IMR-90 (cell line): ENCODE results near the gene GCK. TPM values are rescaled to one million over a fixed set of nuclear protein-coding genes. Genes with fewer than 3 reads are reported as not detected.

Experiments
- ATAC-seq: fragments of 200-7000 bp; cut with Tn5 transposase; 2 replicates; pipeline ENCODE4 v1.9.1; 2020; ENCODE audit warnings: low read depth, mild to moderate bottlenecking, moderate library complexity
- BruUV-seq: library from RNA; stranded (reverse); fragments of 400-500 nt; replicated peaks from 2 replicates; lab custom pipeline; 2021; lab: Mats Ljungman, UMichigan
- CTCF ChIA-PET: fragments of 300-600 bp; formaldehyde crosslinking; extraction: SDS; loops from one replicate; lab custom pipeline; 2021; ENCODE audit warnings: antibody characterized with exemption; lab: Yijun Ruan, JAX
- POLR2A ChIA-PET: fragments of 300-600 bp; sonication (Branson Sonifier 250); formaldehyde crosslinking; loops from one replicate; lab custom pipeline; 2022; ENCODE audit warnings: antibody characterized with exemption; ENCODE audit not compliant: unreplicated experiment; lab: Charles Lee
- DNase-seq: peaks from one replicate; pipeline ENCODE4 v3.0.0; 2013
- H2AFZ ChIP-seq: replicated peaks from 2 replicates; pipeline ENCODE3; 2013; ENCODE audit warnings: low read length, mild to moderate bottlenecking; ENCODE audit not compliant: poor library complexity
- H2AK5ac ChIP-seq: 2 replicates; pipeline ENCODE4 v1.6.1; 2013; ENCODE audit warnings: low read depth, low read length, inconsistent platforms
- H2AK9ac ChIP-seq: replicated peaks from 2 replicates; pipeline ENCODE3; 2013; ENCODE audit warnings: mild to moderate bottlenecking, low read depth, low read length, moderate library complexity; ENCODE audit not compliant: poor library complexity
- H2BK120ac ChIP-seq: 2 replicates; pipeline ENCODE4 v1.6.1; 2013; ENCODE audit warnings: low read depth, low read length, inconsistent platforms
- H2BK15ac ChIP-seq: 3 replicates; pipeline ENCODE4 v1.6.1; 2013; ENCODE audit warnings: low read depth, low read length, inconsistent platforms
- H2BK20ac ChIP-seq: 2 replicates; pipeline ENCODE4 v1.6.1; 2013; ENCODE audit warnings: low read depth, mild to moderate bottlenecking, inconsistent platforms, low read length, moderate library complexity
- H2BK5ac ChIP-seq: 2 replicates; pipeline ENCODE4 v1.6.1; 2013; ENCODE audit warnings: mild to moderate bottlenecking, low read depth, low read length, inconsistent platforms; ENCODE audit not compliant: poor library complexity, severe bottlenecking
- H3K14ac ChIP-seq: replicated peaks from 2 replicates; pipeline ENCODE4 v1.6.1; 2013; ENCODE audit warnings: low read depth, low read length, inconsistent platforms
- H3K18ac ChIP-seq: 2 replicates; pipeline ENCODE4 v1.6.1; 2013; ENCODE audit warnings: low read depth, low read length, control low read depth
- H3K23ac ChIP-seq: 2 replicates; pipeline ENCODE4 v1.6.1; 2013; ENCODE audit warnings: low read depth, low read length, inconsistent platforms
- H3K27ac ChIP-seq: 2 replicates; pipeline ENCODE4 v1.5.1; 2013; ENCODE audit warnings: mild to moderate bottlenecking, control low read depth, low read length; ENCODE audit not compliant: insufficient read depth
- H3K27me3 ChIP-seq: 2 replicates; pipeline ENCODE4 v1.6.1; 2013; ENCODE audit warnings: low read length; ENCODE audit not compliant: control insufficient read depth, insufficient read depth
- H3K36me3 ChIP-seq: 2 replicates; pipeline ENCODE4 v1.6.1; 2013; ENCODE audit warnings: low read length, mixed read lengths; ENCODE audit not compliant: control insufficient read depth, insufficient read depth
- H3K4ac ChIP-seq: 2 replicates; pipeline ENCODE4 v1.6.1; 2013; ENCODE audit warnings: low read depth, low read length, inconsistent platforms
- H3K4me1 ChIP-seq: 2 replicates; pipeline ENCODE4 v1.6.1; 2013; ENCODE audit warnings: low read length, mixed read lengths; ENCODE audit not compliant: control insufficient read depth, insufficient read depth
- H3K4me2 ChIP-seq: 2 replicates; pipeline ENCODE4 v1.6.1; 2013; ENCODE audit warnings: low read depth, mild to moderate bottlenecking, control low read depth, low read length, moderate library complexity
- H3K4me3 ChIP-seq: 2 replicates; pipeline ENCODE4 v1.5.1; 2013; ENCODE audit warnings: low read depth, mild to moderate bottlenecking, control low read depth, low read length, moderate library complexity; ENCODE audit not compliant: insufficient read depth
- H3K56ac ChIP-seq: 2 replicates; pipeline ENCODE4 v1.6.1; 2013; ENCODE audit warnings: low read length, inconsistent platforms; ENCODE audit not compliant: insufficient read depth; ENCODE audit errors: extremely low read depth
- H3K79me1 ChIP-seq, 2 experiments: 2 replicates each; pipeline ENCODE4 v1.6.1; 2013; ENCODE audit warnings: low read length in 2 of 2, inconsistent platforms in 1 of 2, low read depth in 1 of 2
- H3K9ac ChIP-seq: 2 replicates; pipeline ENCODE4 v1.6.1; 2013; ENCODE audit warnings: low read depth, low read length, control low read depth
- H3K9me1 ChIP-seq: 2 replicates; pipeline ENCODE4 v1.6.1; 2013; ENCODE audit warnings: low read length, inconsistent platforms; ENCODE audit not compliant: insufficient read depth
- H3K9me3 ChIP-seq: 2 replicates; pipeline ENCODE4 v1.6.1; 2013; ENCODE audit warnings: low read length; ENCODE audit not compliant: control insufficient read depth, insufficient read depth
- H4K20me1 ChIP-seq: 2 replicates; pipeline ENCODE4 v1.6.1; 2013; ENCODE audit warnings: low read length, inconsistent platforms; ENCODE audit not compliant: insufficient read depth
- H4K5ac ChIP-seq: 2 replicates; pipeline ENCODE4 v1.6.1; 2013; ENCODE audit warnings: mild to moderate bottlenecking, low read depth, low read length, control low read depth
- H4K8ac ChIP-seq, 2 experiments: 2 replicates each; pipeline ENCODE4 v1.6.1; 2013; ENCODE audit warnings: low read depth in 2 of 2, low read length in 2 of 2, control low read depth in 1 of 2, inconsistent platforms in 1 of 2
- H4K91ac ChIP-seq: 2 replicates; pipeline ENCODE4 v1.6.1; 2013; ENCODE audit warnings: low read depth, low read length, inconsistent platforms; ENCODE audit not compliant: insufficient read depth
- BHLHE40 ChIP-seq: fragments of 150-350 bp; IDR thresholded peaks from 2 replicates; pipeline ENCODE4 v1.6.1; 2016; ENCODE audit warnings: mild to moderate bottlenecking, low read depth, low read length
- CEBPB ChIP-seq: IDR thresholded peaks from 2 replicates; pipeline ENCODE4 v1.6.1; 2012; ENCODE audit warnings: low read depth, low read length, improper control_type of control experiment
- CHD1 ChIP-seq: IDR thresholded peaks from 2 replicates; pipeline ENCODE4 v1.6.1; 2012; ENCODE audit warnings: low read depth, low read length, improper control_type of control experiment
- ELK1 ChIP-seq: fragments of 150-350 bp; IDR thresholded peaks from 2 replicates; pipeline ENCODE4 v1.6.1; 2016; ENCODE audit warnings: low read depth, mild to moderate bottlenecking, low read length, moderate library complexity, borderline replicate concordance
- FOS ChIP-seq: fragments of 150-350 bp; IDR thresholded peaks from 2 replicates; pipeline ENCODE4 v1.6.1; 2016; ENCODE audit warnings: low read depth, low read length
- MAFK ChIP-seq: IDR thresholded peaks from 2 replicates; pipeline ENCODE4 v1.6.1; 2012; ENCODE audit warnings: low read depth, low read length, improper control_type of control experiment
- MAZ ChIP-seq: IDR thresholded peaks from 2 replicates; pipeline ENCODE4 v1.6.1; 2012; ENCODE audit warnings: low read depth, mild to moderate bottlenecking, low read length, improper control_type of control experiment, moderate library complexity, borderline replicate concordance
- MXI1 ChIP-seq: IDR thresholded peaks from 2 replicates; pipeline ENCODE4 v1.6.1; 2012; ENCODE audit warnings: low read depth, mild to moderate bottlenecking, low read length, moderate library complexity, borderline replicate concordance
- NFE2L2 ChIP-seq: fragments of 150-350 bp; IDR thresholded peaks from 2 replicates; pipeline ENCODE4 v1.6.1; 2016; ENCODE audit warnings: low read depth, mild to moderate bottlenecking, low read length
- RAD21 ChIP-seq: IDR thresholded peaks from 2 replicates; pipeline ENCODE4 v1.6.1; 2012; ENCODE audit warnings: low read length, improper control_type of control experiment
- RCOR1 ChIP-seq: IDR thresholded peaks from 2 replicates; pipeline ENCODE4 v1.6.1; 2012; ENCODE audit warnings: mild to moderate bottlenecking, low read length, improper control_type of control experiment; ENCODE audit not compliant: insufficient replicate concordance
- SMC3 ChIP-seq: fragments of 150-350 bp; IDR thresholded peaks from 2 replicates; pipeline ENCODE4 v1.6.1; 2016; ENCODE audit warnings: low read depth, mild to moderate bottlenecking, antibody characterized with exemption, low read length, moderate library complexity
- USF2 ChIP-seq: fragments of 150-350 bp; IDR thresholded peaks from 2 replicates; pipeline ENCODE4 v1.6.1; 2017; ENCODE audit warnings: mild to moderate bottlenecking, antibody characterized with exemption, low read length, low read depth
- WGBS, 2 experiments: methylation state at CpG; one replicate each; pipeline versions ENCODE4 v1.1.5 to v1.1.7; 2013; ENCODE audit warnings: missing lambda C conversion rate in 2 of 2; ENCODE audit not compliant: insufficient read length in 1 of 2; ENCODE audit errors: extremely low coverage in 2 of 2; 5-methylcytosine and 5-hydroxymethylcytosine counted together
- dilution Hi-C: fragments of 300-500 bp; cut with HindIII; formaldehyde crosslinking; loops from one replicate; pipeline ENCODE4 v1.14.3; 2018; ENCODE audit warnings: low sequenced_read_pairs; ENCODE audit not compliant: unreplicated experiment
- in situ Hi-C: fragments of 300-500 bp; cut with MboI; formaldehyde crosslinking; loops from 3 replicates; pipeline ENCODE4 v1.14.3; 2019; ENCODE audit warnings: low sequenced_read_pairs, inconsistent platforms, mixed read lengths
- intact Hi-C: fragments of 100-400 bp; cut with micrococcal nuclease; formaldehyde crosslinking; loops from 2 replicates; pipeline ENCODE4 v1.10.0; 2022
- polyA plus RNA-seq, 3 experiments: library from polyadenylated mRNA; depleted of rRNA; stranded (reverse); fragments of >200 nt; gene quantifications; 2 replicates each; pipeline ENCODE4 v1.2.3, GENCODE V29; 2012; ENCODE audit warnings: low replicate concordance in 1 of 3
- total RNA-seq: library from RNA; depleted of rRNA; stranded (reverse); fragments of >200 nt; gene quantifications from 2 replicates; pipeline ENCODE4 v1.2.3, GENCODE V29; 2012

The GCK gene
- total and polyA plus RNA-seq, 2 of the 4 experiments (the other 2 are of a cell fraction) = 0.14 to 0.18 TPM

- H3K14ac ChIP-seq = no peak overlapping the region
- no peak overlapping the region for H2AFZ ChIP-seq
- no TSS peak for BruUV-seq
- in situ Hi-C loops (no loop called here), dilution Hi-C loops (no loop called here), intact Hi-C loops (no loop called here)
- no peak overlapping the region for H3K4ac ChIP-seq
- H3K79me1 ChIP-seq = no peaks in the 10 kb centered on the region
- no peaks in the 10 kb centered on the region; the same call in 1 of the 2 replicates for H3K27me3 ChIP-seq
- H2BK15ac ChIP-seq = no peak overlapping the region
- WGBS, 2 experiments = no CpG with 5 or more reads among the region's 2 CpGs
- no peaks in the 10 kb centered on the region for H3K36me3 ChIP-seq
- CTCF ChIA-PET = no interaction called here
- no peak overlapping the region for H4K91ac ChIP-seq
- H3K4me2 ChIP-seq = no peak overlapping the region
- no peak for TF ChIP-seq CEBPB
- no peak for TF ChIP-seq MXI1
- TF ChIP-seq ELK1 = no peak
- TF ChIP-seq RAD21 = no peak
- TF ChIP-seq BHLHE40 = no peak
- no peak for TF ChIP-seq RCOR1
- TF ChIP-seq USF2 = no peak
- TF ChIP-seq NFE2L2 = no peak
- TF ChIP-seq MAZ = no peak
- no peak for TF ChIP-seq CHD1
- no peak for TF ChIP-seq FOS
- TF ChIP-seq SMC3 = no peak
- no peak for TF ChIP-seq MAFK
- peaks cover 7% of the 10 kb centered on the region; the same call in 1 of the 2 replicates for H3K9me1 ChIP-seq
- H2AK9ac ChIP-seq = no peak overlapping the region
- no peak overlapping the region for H4K8ac ChIP-seq
- H3K9me3 ChIP-seq = no peaks in the 10 kb centered on the region
- no peak overlapping the region for H3K27ac ChIP-seq
- no peak overlapping the region for H2AK5ac ChIP-seq
- no peak overlapping the region for H4K5ac ChIP-seq
- H3K4me1 ChIP-seq = peaks cover 8% of the 10 kb centered on the region
- H3K18ac ChIP-seq = no peak overlapping the region
- no peaks in the 10 kb centered on the region for H4K20me1 ChIP-seq
- H2BK5ac ChIP-seq = no peak overlapping the region
- no peak overlapping the region for H2BK120ac ChIP-seq
- H3K9ac ChIP-seq = no peak overlapping the region
- H3K4me3 ChIP-seq = no peak overlapping the region
- ATAC-seq (no peak), DNase-seq (no peak)
- no peak overlapping the region for H2BK20ac ChIP-seq
- no peak overlapping the region for H3K23ac ChIP-seq
- H3K56ac ChIP-seq = no peak overlapping the region
- POLR2A ChIA-PET = no interaction called here
Observed at GRCh38 chr7:44161371-44161770, 27.9 kb downstream of the GCK start.
